Thymus (tissue), 11 donors: Measurements from ENCODE around the gene FOXD1. TPM values are rescaled to one million over a fixed set of nuclear protein-coding genes. Genes with fewer than 3 reads are reported as not detected.
"Not testable (repeated sequence)": the region's sequence is repeated elsewhere in the genome, so short reads cannot be mapped to it uniquely, and the experiment has no call there.

Experiments
- DNase-seq, 9 donors: peaks; one replicate each; pipeline ENCODE4 v3.0.0-alpha.2; 2013; ENCODE audit warnings: low spot score in 9 of 9, low read depth in 6 of 9, missing footprints in 1 of 9
- H3K27ac ChIP-seq, 2 donors: one replicate each; pipeline ENCODE4 v1.5.1; 2013; ENCODE audit warnings: control low read depth in 1 of 2, low read depth in 1 of 2, low read length in 1 of 2, mild to moderate bottlenecking in 1 of 2, moderate library complexity in 1 of 2
- H3K27me3 ChIP-seq, 2 donors: one replicate each; pipeline ENCODE4 v1.5.1; 2013; ENCODE audit warnings: low read length in 1 of 2; ENCODE audit not compliant: control insufficient read depth in 2 of 2, insufficient read depth in 1 of 2
- H3K36me3 ChIP-seq, 2 donors: one replicate each; pipeline ENCODE4 v1.5.1; 2013; ENCODE audit warnings: low read length in 1 of 2, mild to moderate bottlenecking in 1 of 2, moderate library complexity in 1 of 2; ENCODE audit not compliant: control insufficient read depth in 2 of 2, insufficient read depth in 2 of 2
- H3K4me1 ChIP-seq, 2 donors: one replicate each; pipeline ENCODE4 v1.5.1; 2013; ENCODE audit warnings: low read length in 2 of 2; ENCODE audit not compliant: control insufficient read depth in 2 of 2, insufficient read depth in 2 of 2
- H3K4me3 ChIP-seq, 2 donors: one replicate each; pipeline ENCODE4 v1.5.1; 2013; ENCODE audit warnings: low read length in 2 of 2, control low read depth in 1 of 2, mild to moderate bottlenecking in 1 of 2
- H3K9me3 ChIP-seq, 2 donors: one replicate each; pipeline ENCODE4 v1.5.1; 2013; ENCODE audit warnings: low read length in 1 of 2, mild to moderate bottlenecking in 1 of 2; ENCODE audit not compliant: control insufficient read depth in 2 of 2, insufficient read depth in 1 of 2
- WGBS: extraction: QIAGEN DNeasy Blood & Tissue Kit; methylation state at CpG from one replicate; pipeline ENCODE4 v1.1.7; 2013; 5-methylcytosine and 5-hydroxymethylcytosine counted together
- polyA plus RNA-seq: library from polyadenylated mRNA; stranded (reverse); fragments of 200-250 nt; gene quantifications from one replicate; pipeline ENCODE4 v1.2.3, GENCODE V29; 2013
- total RNA-seq: library from RNA; stranded (reverse); fragments of 120-200 nt; gene quantifications from one replicate; pipeline ENCODE4 v1.2.4, GENCODE V29; 2013
- donor health status: healthy.

Gene FOXD1
- total and polyA plus RNA-seq, 2 donors, result 0.05 to 0.23 TPM

DNA sequence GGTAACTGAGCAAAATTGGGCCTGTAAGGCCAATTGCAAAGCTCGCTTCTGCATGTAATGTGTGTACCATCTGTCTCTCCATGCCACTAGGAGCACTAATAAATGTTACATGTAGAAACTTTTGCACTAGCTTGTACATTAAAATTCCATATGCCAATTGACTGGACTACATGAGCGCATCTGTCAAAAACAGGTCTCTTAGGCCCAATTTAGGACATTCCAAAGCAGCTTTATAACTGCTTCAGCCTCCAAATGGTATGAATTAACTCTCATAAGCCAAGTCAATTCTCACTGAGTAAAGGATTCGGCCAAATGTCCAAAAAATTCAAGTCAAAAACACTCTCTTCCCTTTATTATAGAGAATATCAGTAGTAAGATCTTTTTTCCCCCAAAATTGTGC, 23.5 kb upstream of the FOXD1 start:
- H3K27ac ChIP-seq, result no peak overlapping the region
- H3K9me3 ChIP-seq, result no peaks in the 10 kb centered on the region
- no peaks in the 10 kb centered on the region for H3K36me3 ChIP-seq
- H3K4me1 ChIP-seq, result no peaks in the 10 kb centered on the region
- H3K27me3 ChIP-seq, result peaks cover 0 to 9% of the 10 kb centered on the region in 2 donors
- H3K4me3 ChIP-seq, result no peak overlapping the region
- DNase-seq, result no peak
- WGBS, result 96% methylated on average over 3 of the region's 3 CpGs

DNA sequence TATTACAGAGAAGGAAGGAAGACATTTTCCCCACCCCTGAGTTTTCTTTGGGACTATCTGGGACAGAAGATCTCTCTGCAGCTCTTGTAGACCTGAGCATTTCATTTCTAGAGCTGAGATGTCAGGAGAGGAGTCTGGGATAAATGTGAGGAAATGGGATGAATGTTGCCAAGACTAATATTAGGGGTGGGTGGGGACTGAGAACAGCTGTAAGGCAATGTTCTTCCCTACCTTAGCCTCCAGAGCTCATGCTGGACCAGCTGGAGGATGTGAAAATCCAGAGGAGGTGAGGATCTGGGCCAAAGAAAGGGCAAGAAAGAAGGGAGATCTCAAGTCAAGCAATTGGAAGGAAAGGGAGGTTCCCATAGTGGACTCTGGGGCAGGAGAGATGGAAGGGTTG, 23.1 kb upstream of the FOXD1 start:
- H3K36me3 ChIP-seq, result no peaks in the 10 kb centered on the region
- H3K27me3 ChIP-seq, result peaks cover 0 to 10% of the 10 kb centered on the region in 2 donors
- H3K27ac ChIP-seq, result no peak overlapping the region
- H3K4me3 ChIP-seq, result no peak overlapping the region
- DNase-seq, result no peak
- no peaks in the 10 kb centered on the region for H3K9me3 ChIP-seq
- no peaks in the 10 kb centered on the region for H3K4me1 ChIP-seq

DNA sequence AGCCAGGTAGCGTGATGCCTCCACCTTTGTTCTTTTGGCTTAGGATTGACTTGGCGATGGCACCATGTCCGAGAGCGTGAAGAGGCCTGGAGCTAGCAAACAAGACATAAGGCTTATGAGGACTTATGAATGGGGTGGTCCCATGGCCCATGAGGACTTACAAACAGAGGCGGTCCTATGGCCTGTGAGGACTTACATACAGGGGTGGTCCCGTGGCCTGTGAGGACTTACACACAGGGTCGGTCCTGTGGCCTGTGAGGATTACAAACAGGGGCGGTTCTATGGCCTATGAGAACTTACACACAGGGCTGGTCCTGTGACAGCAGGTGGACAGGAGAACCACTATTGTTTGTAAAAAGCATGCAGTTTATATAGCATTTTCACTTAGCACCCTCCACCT, 21.3 kb upstream of the FOXD1 start:
- no peak for DNase-seq
- no peak overlapping the region for H3K4me3 ChIP-seq
- H3K4me1 ChIP-seq, result no peaks in the 10 kb centered on the region
- H3K27ac ChIP-seq, result no peak overlapping the region
- H3K27me3 ChIP-seq, result peaks cover 0 to 8% of the 10 kb centered on the region in 2 donors
- no peaks in the 10 kb centered on the region for H3K9me3 ChIP-seq
- no peaks in the 10 kb centered on the region for H3K36me3 ChIP-seq
- 91% methylated on average over 8 of the region's 8 CpGs for WGBS

DNA sequence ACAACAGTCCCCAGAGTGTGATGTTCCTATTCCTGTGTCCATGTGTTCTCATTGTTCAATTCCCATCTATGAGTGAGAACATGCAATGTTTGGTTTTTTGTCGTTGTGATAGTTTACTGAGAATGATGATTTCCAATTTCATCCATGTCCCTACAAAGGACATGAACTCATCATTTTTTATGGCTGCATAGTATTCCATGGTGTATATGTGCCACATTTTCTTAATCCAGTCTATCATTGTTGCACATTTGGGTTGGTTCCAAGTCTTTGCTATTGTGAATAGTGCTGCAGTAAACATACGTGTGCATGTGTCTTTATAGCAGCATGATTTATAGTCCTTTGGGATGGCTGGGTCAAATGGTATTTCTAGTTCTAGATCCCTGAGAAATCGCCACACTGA, 20.1 kb upstream of the FOXD1 start:
- H3K36me3 ChIP-seq, H3K4me1 ChIP-seq, H3K9me3 ChIP-seq, H3K4me3 ChIP-seq, H3K27ac ChIP-seq, DNase-seq: not testable (repeated sequence)
- H3K27me3 ChIP-seq, result peaks cover 0 to 11% of the 10 kb centered on the region in 2 donors
- 92% methylated on average over 3 of the region's 3 CpGs for WGBS

DNA sequence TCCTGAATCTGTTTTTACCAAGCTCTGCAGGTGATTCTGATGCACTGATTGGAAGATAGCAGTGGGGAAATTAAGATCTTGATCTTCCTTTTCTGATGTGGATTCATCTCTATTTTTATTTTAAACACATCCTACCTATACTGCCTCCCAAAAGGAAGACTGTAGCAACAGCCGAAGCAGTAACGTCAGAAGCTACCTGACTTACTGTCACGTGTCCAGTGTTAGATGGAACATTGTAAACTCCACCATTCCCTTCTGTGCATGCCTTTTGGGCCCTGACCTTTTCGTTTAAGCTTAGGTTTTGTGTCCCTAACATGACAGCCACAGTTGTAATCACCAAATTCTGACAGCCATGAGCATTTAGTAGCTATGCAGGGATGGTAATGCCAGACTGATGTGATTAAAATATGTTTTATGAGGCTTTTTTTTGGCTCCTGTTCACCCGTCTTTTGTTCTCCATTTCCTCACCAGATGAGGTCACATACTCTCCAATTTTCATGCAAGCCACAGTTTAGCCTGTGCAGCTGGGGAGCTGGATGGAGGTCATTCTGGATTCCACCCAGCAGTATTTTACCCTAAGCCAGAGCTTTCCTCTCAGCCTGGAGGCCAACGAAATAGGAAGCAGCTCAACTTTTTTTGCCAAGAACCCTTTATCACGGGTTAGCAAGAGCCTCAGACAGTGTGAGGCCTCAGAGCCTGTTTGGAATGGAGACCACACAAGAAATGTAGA, 15.6 kb upstream of the FOXD1 start:
- peaks cover 0 to 14% of the 10 kb centered on the region in 2 donors for H3K27me3 ChIP-seq
- H3K4me3 ChIP-seq, result no peak overlapping the region
- WGBS, result 73% methylated on average over 7 of the region's 7 CpGs
- no peak for DNase-seq
- no peak overlapping the region for H3K27ac ChIP-seq
- H3K9me3 ChIP-seq, result no peaks in the 10 kb centered on the region
- no peaks in the 10 kb centered on the region for H3K36me3 ChIP-seq
- no peaks in the 10 kb centered on the region for H3K4me1 ChIP-seq

DNA sequence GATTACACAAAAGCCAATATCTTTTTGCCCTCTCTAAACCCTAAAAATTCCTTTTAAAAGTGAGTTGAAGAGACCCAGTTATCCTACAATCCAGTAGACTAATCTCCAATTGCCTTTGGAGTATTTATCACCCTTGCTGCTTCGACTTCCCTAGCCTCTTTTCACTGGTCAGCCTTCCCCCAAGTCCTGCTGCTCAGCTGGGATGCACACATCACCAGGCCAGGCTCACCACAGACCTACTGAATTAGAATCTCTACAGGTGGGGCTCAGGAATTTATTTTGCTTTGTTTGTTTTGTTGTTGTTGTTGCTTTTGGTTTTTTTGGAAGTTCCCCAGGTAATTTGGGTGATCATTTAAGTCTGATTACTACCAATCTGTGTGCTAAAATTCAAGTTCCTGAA, 11.6 kb upstream of the FOXD1 start:
- Histone ChIP-seq H3K9me3 (no peaks in the 10 kb centered on the region), H3K4me1 (no peaks in the 10 kb centered on the region), H3K27ac (no peak overlapping the region), H3K4me3 (no peak overlapping the region), H3K36me3 (no peaks in the 10 kb centered on the region), H3K27me3 (peaks cover 3 to 24% of the 10 kb centered on the region in 2 donors)
- DNase-seq, result no peak
- 79% methylated on average over 1 of the region's 1 CpG for WGBS

DNA sequence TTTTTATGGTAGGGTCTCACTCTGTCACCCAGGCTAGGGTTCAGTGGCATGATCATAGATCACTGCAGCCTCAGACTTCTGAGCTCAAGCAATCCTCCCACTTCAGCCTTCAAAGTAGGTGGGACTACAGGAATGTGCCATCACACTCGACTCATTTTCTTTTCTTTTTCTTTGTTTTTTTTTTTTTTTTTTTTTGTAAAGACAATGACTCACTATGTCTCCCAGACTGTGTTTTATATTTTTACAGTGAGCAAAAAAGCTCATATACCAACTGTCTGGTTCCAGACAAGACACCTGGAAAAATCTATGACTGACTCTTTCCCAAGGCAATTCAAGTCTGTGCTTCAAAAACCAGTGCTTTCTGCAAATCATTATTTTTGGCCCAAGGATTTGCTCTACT, 10.8 kb upstream of the FOXD1 start:
- no peaks in the 10 kb centered on the region for H3K36me3 ChIP-seq
- DNase-seq, result no peak
- 74% methylated on average over 1 of the region's 1 CpG for WGBS
- no peak overlapping the region for H3K4me3 ChIP-seq
- no peaks in the 10 kb centered on the region for H3K9me3 ChIP-seq
- no peak overlapping the region for H3K27ac ChIP-seq
- H3K4me1 ChIP-seq, result no peaks in the 10 kb centered on the region
- peaks cover 4 to 25% of the 10 kb centered on the region in 2 donors for H3K27me3 ChIP-seq

DNA sequence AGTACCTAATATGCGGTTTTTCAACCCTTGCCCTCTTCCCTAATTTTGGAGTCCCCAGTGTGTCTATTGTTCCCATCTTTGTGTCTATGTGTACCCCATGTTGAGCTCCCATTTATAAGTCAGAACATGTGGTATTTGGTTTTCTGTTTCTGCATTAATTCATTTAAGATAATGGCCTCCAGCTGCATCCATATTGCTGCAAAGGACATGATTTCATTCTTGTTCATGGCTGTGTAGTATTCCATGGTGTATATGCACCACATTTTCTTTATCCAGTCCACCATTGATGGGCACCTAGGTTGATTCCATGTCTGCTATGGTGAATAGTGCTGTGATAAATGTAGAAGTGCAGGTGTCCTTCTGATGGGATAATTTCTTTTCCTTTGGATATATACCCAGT, 7.9 kb upstream of the FOXD1 start:
- H3K27ac ChIP-seq, H3K4me3 ChIP-seq, H3K9me3 ChIP-seq, DNase-seq, H3K4me1 ChIP-seq, H3K36me3 ChIP-seq: not testable (repeated sequence)
- WGBS, result 97% methylated on average over 1 of the region's 1 CpG
- H3K27me3 ChIP-seq, result peaks cover 14 to 53% of the 10 kb centered on the region in 2 donors

DNA sequence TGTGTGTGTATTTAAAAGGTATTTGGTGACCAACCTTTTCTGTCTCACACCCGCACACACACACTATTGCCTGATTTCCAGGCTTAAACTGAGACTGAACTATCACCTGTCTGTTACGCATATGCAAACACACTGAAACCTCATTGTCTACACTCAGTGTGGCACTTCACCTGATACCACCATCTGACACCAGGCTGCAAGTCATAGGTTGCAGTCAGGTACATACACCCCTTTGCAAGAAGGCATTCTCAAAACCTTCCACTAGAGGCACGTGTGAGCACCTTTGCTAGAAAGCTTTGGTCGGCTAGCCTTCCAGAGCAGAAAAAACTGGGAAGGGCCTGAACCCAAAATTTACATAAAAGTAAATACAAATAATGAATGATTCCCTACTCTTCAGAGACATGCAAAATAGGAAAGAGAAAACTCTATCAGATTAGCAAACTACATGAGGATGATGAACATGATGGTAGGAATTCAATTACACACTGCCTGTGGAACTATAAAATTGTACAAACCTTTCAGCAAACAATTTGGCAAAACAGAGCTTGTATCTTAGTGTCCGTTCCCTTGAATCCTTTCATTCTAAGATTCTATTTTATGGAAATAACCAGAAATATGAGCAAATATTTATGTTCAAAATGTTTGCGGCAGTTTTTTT, 5.9 kb upstream of the FOXD1 start:
- DNase-seq, result peak in 2 of 9 donors; percentile 35 to 54

More for the DNA sequence above, 5.9 kb upstream of the FOXD1 start:
- Histone ChIP-seq H3K36me3 (no peaks in the 10 kb centered on the region), H3K4me1 (peaks cover 3 to 10% of the 10 kb centered on the region in 2 donors), H3K27ac (no peak overlapping the region), H3K4me3 (no peak overlapping the region), H3K9me3 (peaks cover 0 to 1% of the 10 kb centered on the region in 2 donors), H3K27me3 (peaks cover 31 to 64% of the 10 kb centered on the region in 2 donors)
- 48% methylated on average over 6 of the region's 6 CpGs for WGBS
